ENCODE measurements around the gene ITGBL1.
A peak's percentile ranks its signal among the peaks of the same experiment; 100 is the strongest.

ITGBL1 gene

DNA sequence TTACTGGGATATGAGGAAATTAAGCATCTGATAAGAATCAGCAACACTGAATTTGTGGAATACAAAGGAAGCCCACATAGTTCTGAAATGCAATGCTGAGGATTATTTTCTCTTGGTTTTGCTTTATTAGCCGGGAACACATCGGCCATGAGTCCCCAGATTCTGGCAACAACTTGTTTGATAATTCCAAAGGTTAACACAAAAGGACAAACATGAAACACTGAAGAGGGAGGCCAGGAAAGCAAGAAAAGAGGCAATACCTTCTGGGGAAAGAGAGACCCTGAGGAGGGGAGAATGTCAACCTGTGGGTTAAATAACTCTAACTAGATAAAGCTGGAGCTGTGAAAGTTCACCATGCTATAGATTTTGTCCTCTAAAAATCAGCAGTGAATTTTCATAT is 285.9 kb downstream of the ITGBL1 start:
- TF ChIP-seq, protein P1, sequence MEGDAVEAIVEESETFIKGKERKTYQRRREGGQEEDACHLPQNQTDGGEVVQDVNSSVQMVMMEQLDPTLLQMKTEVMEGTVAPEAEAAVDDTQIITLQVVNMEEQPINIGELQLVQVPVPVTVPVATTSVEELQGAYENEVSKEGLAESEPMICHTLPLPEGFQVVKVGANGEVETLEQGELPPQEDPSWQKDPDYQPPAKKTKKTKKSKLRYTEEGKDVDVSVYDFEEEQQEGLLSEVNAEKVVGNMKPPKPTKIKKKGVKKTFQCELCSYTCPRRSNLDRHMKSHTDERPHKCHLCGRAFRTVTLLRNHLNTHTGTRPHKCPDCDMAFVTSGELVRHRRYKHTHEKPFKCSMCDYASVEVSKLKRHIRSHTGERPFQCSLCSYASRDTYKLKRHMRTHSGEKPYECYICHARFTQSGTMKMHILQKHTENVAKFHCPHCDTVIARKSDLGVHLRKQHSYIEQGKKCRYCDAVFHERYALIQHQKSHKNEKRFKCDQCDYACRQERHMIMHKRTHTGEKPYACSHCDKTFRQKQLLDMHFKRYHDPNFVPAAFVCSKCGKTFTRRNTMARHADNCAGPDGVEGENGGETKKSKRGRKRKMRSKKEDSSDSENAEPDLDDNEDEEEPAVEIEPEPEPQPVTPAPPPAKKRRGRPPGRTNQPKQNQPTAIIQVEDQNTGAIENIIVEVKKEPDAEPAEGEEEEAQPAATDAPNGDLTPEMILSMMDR (IDR thresholded peaks at IDR 0.05; ENCODE audit: low read length, missing control alignments), result no peak
- H3K4me3 ChIP-seq (replicated peaks; ENCODE audit: low read depth, low read length), result no peak overlapping the region
- DNase-seq (ENCODE audit: low read depth), result no peak

DNA sequence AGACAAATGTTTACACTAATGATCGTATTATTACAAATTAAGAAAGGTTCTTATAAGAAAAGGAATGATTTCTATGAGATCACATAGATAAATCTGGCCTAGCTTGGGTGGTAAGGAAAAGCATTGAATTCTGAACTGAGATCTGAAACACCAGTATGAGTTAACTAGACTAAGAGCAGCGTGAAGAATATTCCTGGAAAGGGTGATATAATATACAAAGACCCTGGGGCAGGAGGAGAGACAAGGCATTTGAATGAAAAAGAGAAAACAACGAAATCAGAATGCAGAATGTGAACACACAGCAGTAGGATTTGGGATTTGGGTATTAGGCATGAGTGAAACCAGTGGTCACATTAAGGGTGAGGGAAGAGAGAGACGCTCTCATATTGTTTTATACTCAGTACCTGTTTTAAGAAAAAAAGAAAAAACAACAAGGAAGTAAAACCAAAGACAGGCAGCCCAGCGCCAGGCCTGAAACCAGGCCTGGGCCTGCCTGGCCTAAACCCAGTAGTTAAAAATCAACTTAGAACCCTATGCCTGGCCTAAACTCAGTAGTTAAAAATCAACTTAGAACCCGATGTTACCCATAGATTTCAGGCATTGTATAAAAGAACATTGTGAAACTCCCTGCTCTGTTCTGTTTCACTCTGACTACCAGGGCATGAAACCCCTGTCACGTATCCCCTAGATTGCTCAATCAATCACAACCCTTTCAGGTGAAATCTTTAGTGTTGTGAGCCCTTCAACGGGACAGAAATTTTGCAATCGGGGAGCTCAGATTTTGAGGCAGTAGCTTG is 287.1 kb downstream of the ITGBL1 start:
- DNase-seq (ENCODE audit: low read depth), result no peak
- H3K4me3 ChIP-seq (replicated peaks; ENCODE audit: low read depth, low read length), result no peak overlapping the region
- TF ChIP-seq, protein P1 (IDR thresholded peaks at IDR 0.05; ENCODE audit: low read length, missing control alignments), result no peak

DNA sequence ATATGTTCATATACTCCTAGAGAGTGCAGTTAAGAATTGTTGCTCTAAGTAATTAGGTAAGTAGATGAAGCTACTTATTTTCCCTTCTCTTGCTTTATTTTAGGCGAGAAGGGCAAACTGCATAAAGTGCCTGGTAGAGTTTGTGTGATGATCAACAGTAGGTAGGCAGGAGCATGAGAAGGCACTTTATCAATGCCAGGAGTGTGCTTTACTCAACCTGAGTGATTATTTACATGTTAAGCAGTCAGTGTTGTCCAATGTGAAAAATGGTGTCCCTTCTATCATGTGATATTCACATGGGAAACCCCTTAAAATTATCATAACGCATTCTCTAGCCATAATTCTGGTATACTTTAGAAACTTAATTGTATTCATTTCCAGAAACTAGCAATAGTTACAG is 294.0 kb downstream of the ITGBL1 start:
- no peak overlapping the region for H3K4me3 ChIP-seq (replicated peaks; ENCODE audit: low read depth, low read length)
- TF ChIP-seq, protein P1 (IDR thresholded peaks at IDR 0.05; ENCODE audit: low read length, missing control alignments), result no peak
- DNase-seq (ENCODE audit: low read depth), result no peak

DNA sequence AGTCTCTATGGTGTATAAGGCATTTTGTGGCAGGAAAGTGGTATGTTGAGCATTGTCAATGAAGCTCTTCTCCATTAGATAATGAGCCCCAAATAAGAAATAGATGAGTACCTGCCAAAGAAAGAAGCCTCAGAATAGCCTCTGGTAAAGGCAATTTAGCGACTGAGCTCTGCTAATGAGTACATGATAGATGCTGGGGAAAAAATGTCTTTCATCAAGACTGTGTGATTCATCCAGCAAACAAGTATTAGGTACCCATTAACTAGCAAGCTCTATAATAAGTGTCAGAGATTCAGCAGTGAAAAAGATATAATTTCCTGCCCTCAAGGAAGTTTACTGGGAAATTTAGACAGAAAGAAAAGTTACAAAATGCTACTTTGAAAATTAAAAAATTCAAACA is 294.6 kb downstream of the ITGBL1 start:
- H3K4me3 ChIP-seq (replicated peaks; ENCODE audit: low read depth, low read length), result no peak overlapping the region
- TF ChIP-seq, protein P1 (IDR thresholded peaks at IDR 0.05; ENCODE audit: low read length, missing control alignments), result no peak
- no peak for DNase-seq (ENCODE audit: low read depth)

DNA sequence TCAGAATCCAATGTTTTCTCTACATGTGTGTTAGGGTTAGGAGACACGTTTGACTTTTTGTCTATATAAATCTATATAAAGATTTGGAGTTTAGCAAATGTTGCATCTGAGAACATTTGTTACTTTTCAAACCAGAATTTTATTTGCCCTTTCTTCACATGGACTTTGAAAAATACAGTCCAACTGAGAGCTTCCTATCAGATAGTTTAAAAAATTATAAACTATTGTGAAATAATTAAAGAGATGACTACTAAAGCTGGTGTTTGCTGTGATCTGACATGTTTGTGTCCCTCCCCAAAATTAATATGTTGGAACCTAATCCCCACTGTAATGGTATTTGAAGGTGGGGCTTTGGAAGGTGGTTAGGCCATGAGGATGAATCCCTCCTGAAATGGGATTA is 297.1 kb downstream of the ITGBL1 start:
- H3K4me3 ChIP-seq (replicated peaks; ENCODE audit: low read depth, low read length), result no peak overlapping the region
- no peak for DNase-seq (ENCODE audit: low read depth)
- TF ChIP-seq, protein P1 (IDR thresholded peaks at IDR 0.05; ENCODE audit: low read length, missing control alignments), result no peak

DNA sequence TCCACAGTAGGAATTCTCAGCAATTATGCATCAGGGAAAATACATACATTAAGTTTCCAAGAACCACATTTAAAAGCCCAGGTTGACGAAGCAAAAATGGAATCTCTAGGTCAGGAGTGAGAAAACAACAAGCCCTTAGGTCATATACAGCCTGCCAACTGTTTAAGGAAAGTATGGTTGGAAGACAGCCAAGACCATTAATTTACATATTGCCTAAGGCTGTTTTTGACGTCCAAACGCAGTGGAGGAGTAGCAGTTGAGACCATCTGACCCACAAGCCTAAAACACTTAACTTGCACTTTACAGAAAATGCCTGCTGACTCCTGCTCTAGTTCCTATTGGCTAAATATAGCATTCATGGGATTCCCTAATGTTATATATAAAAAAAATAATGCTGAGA is 299.0 kb downstream of the ITGBL1 start:
- DNase-seq (ENCODE audit: low read depth), result peak; percentile 88
- no peak overlapping the region for H3K4me3 ChIP-seq (replicated peaks; ENCODE audit: low read depth, low read length)
- TF ChIP-seq, protein P1 (IDR thresholded peaks at IDR 0.05; ENCODE audit: low read length, missing control alignments), result no peak

DNA sequence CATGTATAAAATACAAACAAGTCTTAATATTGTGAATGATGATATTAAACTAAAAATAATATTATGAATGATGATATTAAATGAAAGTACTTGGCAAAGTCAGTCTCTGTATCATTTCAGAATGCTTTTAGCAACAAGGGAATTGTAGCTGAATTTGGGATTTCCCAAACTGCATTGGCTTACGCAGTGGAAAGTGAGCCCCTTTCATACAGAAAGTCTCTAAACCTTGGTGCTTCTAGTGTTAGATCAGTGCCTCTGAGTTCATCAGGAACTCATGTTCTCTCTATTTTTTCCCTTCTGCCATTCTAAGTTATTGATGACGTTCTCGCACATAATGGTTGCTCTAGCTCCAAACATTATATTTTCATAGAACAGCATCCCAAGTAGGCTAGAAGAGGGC is 300.0 kb downstream of the ITGBL1 start:
- TF ChIP-seq, protein P1 (IDR thresholded peaks at IDR 0.05; ENCODE audit: low read length, missing control alignments), result no peak
- no peak for DNase-seq (ENCODE audit: low read depth)
- H3K4me3 ChIP-seq (replicated peaks; ENCODE audit: low read depth, low read length), result no peak overlapping the region

Data from fibroblast of pulmonary artery (primary cell).